ENCODE measurements around the gene ROBO1.

ROBO1 gene

GRCh38 chr3:79415356-79415755, 352.4 kb downstream of the ROBO1 start:
- Histone ChIP-seq H3K4me2 (ENCODE audit: insufficient read depth, low read length) (no peak overlapping the region), H3K27ac (ENCODE audit: low read length) (no peak overlapping the region), H3K9me3 (ENCODE audit: insufficient read depth, low read length, severe bottlenecking) (no peaks in the 10 kb centered on the region), H3K36me3 (ENCODE audit: insufficient read depth, low read length) (no peaks in the 10 kb centered on the region), H3K4me3 (ENCODE audit: low read depth in 1 of 2, low read length in 2 of 2) (no peak overlapping the region), H2AFZ (ENCODE audit: low read depth, low read length) (no peak overlapping the region), H3K79me2 (ENCODE audit: insufficient read depth, low read length) (no peaks in the 10 kb centered on the region), H3K9ac (ENCODE audit: low read depth, low read length) (no peak overlapping the region), H3K4me1 (ENCODE audit: insufficient read depth, low read length) (no peaks in the 10 kb centered on the region), H3K27me3 (ENCODE audit: insufficient read depth, low read length, poor library complexity) (no peaks in the 10 kb centered on the region), H4K20me1 (ENCODE audit: insufficient read depth, low read length) (no peaks in the 10 kb centered on the region)
- ATAC-seq (ENCODE audit: insufficient read depth, low read depth) (no peak), DNase-seq (no peak)
- TF ChIP-seq CTCF (IDR thresholded peaks at IDR 0.05; ENCODE audit: borderline replicate concordance, extremely low read depth, low read length, poor library complexity, severe bottlenecking) (no peak), EZH2 (IDR thresholded peaks at IDR 0.05; ENCODE audit: borderline replicate concordance, low read depth, low read length, severe bottlenecking) (no peak)

- ATAC-seq (ENCODE audit: insufficient read depth, low read depth) (no peak), DNase-seq (no peak)
- no peak overlapping the region for H3K9ac ChIP-seq (ENCODE audit: low read depth, low read length)
- H3K27me3 ChIP-seq (ENCODE audit: insufficient read depth, low read length, poor library complexity) = no peaks in the 10 kb centered on the region
- no peak overlapping the region for H3K27ac ChIP-seq (ENCODE audit: low read length)
- H3K79me2 ChIP-seq (ENCODE audit: insufficient read depth, low read length) = no peaks in the 10 kb centered on the region
- H2AFZ ChIP-seq (ENCODE audit: low read depth, low read length) = no peak overlapping the region
- no peak for TF ChIP-seq CTCF (IDR thresholded peaks at IDR 0.05; ENCODE audit: borderline replicate concordance, extremely low read depth, low read length, poor library complexity, severe bottlenecking)
- no peak for TF ChIP-seq EZH2 (IDR thresholded peaks at IDR 0.05; ENCODE audit: borderline replicate concordance, low read depth, low read length, severe bottlenecking)
- H3K4me1 ChIP-seq (ENCODE audit: insufficient read depth, low read length) = no peaks in the 10 kb centered on the region
- H4K20me1 ChIP-seq (ENCODE audit: insufficient read depth, low read length) = no peaks in the 10 kb centered on the region
- no peak overlapping the region for H3K4me3 ChIP-seq (ENCODE audit: low read depth in 1 of 2, low read length in 2 of 2)
- H3K9me3 ChIP-seq (ENCODE audit: insufficient read depth, low read length, severe bottlenecking) = no peaks in the 10 kb centered on the region
- no peaks in the 10 kb centered on the region for H3K36me3 ChIP-seq (ENCODE audit: insufficient read depth, low read length)
- no peak overlapping the region for H3K4me2 ChIP-seq (ENCODE audit: insufficient read depth, low read length)
Measured at GRCh38 chr3:79414806-79415205, 353.0 kb downstream of the ROBO1 start.

- no peaks in the 10 kb centered on the region for H4K20me1 ChIP-seq (ENCODE audit: insufficient read depth, low read length)
- H3K4me2 ChIP-seq (ENCODE audit: insufficient read depth, low read length) = no peak overlapping the region
- no peak overlapping the region for H3K27ac ChIP-seq (ENCODE audit: low read length)
- H3K79me2 ChIP-seq (ENCODE audit: insufficient read depth, low read length) = no peaks in the 10 kb centered on the region
- H2AFZ ChIP-seq (ENCODE audit: low read depth, low read length) = no peak overlapping the region
- TF ChIP-seq CTCF (IDR thresholded peaks at IDR 0.05; ENCODE audit: borderline replicate concordance, extremely low read depth, low read length, poor library complexity, severe bottlenecking) (no peak), EZH2 (IDR thresholded peaks at IDR 0.05; ENCODE audit: borderline replicate concordance, low read depth, low read length, severe bottlenecking) (no peak)
- DNase-seq (no peak), ATAC-seq (ENCODE audit: insufficient read depth, low read depth) (no peak)
- no peak overlapping the region for H3K9ac ChIP-seq (ENCODE audit: low read depth, low read length)
- H3K4me1 ChIP-seq (ENCODE audit: insufficient read depth, low read length) = no peaks in the 10 kb centered on the region
- no peaks in the 10 kb centered on the region for H3K9me3 ChIP-seq (ENCODE audit: insufficient read depth, low read length, severe bottlenecking)
- H3K27me3 ChIP-seq (ENCODE audit: insufficient read depth, low read length, poor library complexity) = no peaks in the 10 kb centered on the region
- H3K36me3 ChIP-seq (ENCODE audit: insufficient read depth, low read length) = no peaks in the 10 kb centered on the region
- no peak overlapping the region for H3K4me3 ChIP-seq (ENCODE audit: low read depth in 1 of 2, low read length in 2 of 2)
Measured at GRCh38 chr3:79414035-79414434, 353.8 kb downstream of the ROBO1 start.

GRCh38 chr3:79412537-79412936, 355.3 kb downstream of the ROBO1 start:
- no peak for ATAC-seq (ENCODE audit: insufficient read depth, low read depth)
- H2AFZ ChIP-seq (ENCODE audit: low read depth, low read length) = no peak overlapping the region

More at GRCh38 chr3:79412537-79412936, 355.3 kb downstream of the ROBO1 start:
- no peak for DNase-seq
- H3K79me2 ChIP-seq (ENCODE audit: insufficient read depth, low read length) = no peaks in the 10 kb centered on the region
- H3K4me1 ChIP-seq (ENCODE audit: insufficient read depth, low read length) = no peaks in the 10 kb centered on the region
- TF ChIP-seq CTCF (IDR thresholded peaks at IDR 0.05; ENCODE audit: borderline replicate concordance, extremely low read depth, low read length, poor library complexity, severe bottlenecking) = no peak
- TF ChIP-seq EZH2 (IDR thresholded peaks at IDR 0.05; ENCODE audit: borderline replicate concordance, low read depth, low read length, severe bottlenecking) = no peak
- H3K9me3 ChIP-seq (ENCODE audit: insufficient read depth, low read length, severe bottlenecking) = no peaks in the 10 kb centered on the region
- no peaks in the 10 kb centered on the region for H4K20me1 ChIP-seq (ENCODE audit: insufficient read depth, low read length)
- no peak overlapping the region for H3K27ac ChIP-seq (ENCODE audit: low read length)
- no peaks in the 10 kb centered on the region for H3K36me3 ChIP-seq (ENCODE audit: insufficient read depth, low read length)
- no peak overlapping the region for H3K4me3 ChIP-seq (ENCODE audit: low read depth in 1 of 2, low read length in 2 of 2)
- H3K9ac ChIP-seq (ENCODE audit: low read depth, low read length) = no peak overlapping the region
- H3K27me3 ChIP-seq (ENCODE audit: insufficient read depth, low read length, poor library complexity) = no peaks in the 10 kb centered on the region
- no peak overlapping the region for H3K4me2 ChIP-seq (ENCODE audit: insufficient read depth, low read length)
